Small intestine (tissue), 7 donors: ENCODE measurements around the gene LAMA4. TPM values are rescaled to one million over a fixed set of nuclear protein-coding genes. Genes with fewer than 3 reads are reported as not detected.

Experiments used
- DNase-seq, 2 donors: peaks; one replicate each; pipeline versions ENCODE4 v3.0.0 to v3.0.0-alpha.2; 2013
- FAIRE-seq: peaks from 2 replicates; lab custom pipeline; 2012; peaks lifted over from hg19 to GRCh38; lab: Jason Lieb, UNC
- H3K27ac ChIP-seq, 3 donors: one replicate each; pipeline ENCODE4 v1.5.1; 2013; ENCODE audit warnings: low read length in 2 of 3, mild to moderate bottlenecking in 2 of 3, control low read depth in 1 of 3, inconsistent platforms in 1 of 3, low read depth in 1 of 3, moderate library complexity in 1 of 3
- H3K27me3 ChIP-seq, 3 donors: one replicate each; pipeline ENCODE4 v1.6.1; 2013; ENCODE audit warnings: low read length in 3 of 3, inconsistent platforms in 1 of 3; ENCODE audit not compliant: control insufficient read depth in 3 of 3, insufficient read depth in 3 of 3
- H3K36me3 ChIP-seq, 3 donors: one replicate each; pipeline ENCODE4 v1.6.1; 2013; ENCODE audit warnings: low read length in 3 of 3, inconsistent platforms in 1 of 3, low read depth in 1 of 3, mild to moderate bottlenecking in 1 of 3, moderate library complexity in 1 of 3; ENCODE audit not compliant: control insufficient read depth in 3 of 3, insufficient read depth in 2 of 3
- H3K4me1 ChIP-seq, 3 donors: one replicate each; pipeline ENCODE4 v1.6.1; 2013; ENCODE audit warnings: low read length in 2 of 3, inconsistent platforms in 1 of 3, low read depth in 1 of 3, mild to moderate bottlenecking in 1 of 3, moderate library complexity in 1 of 3; ENCODE audit not compliant: control insufficient read depth in 3 of 3, insufficient read depth in 2 of 3
- H3K4me3 ChIP-seq, 3 donors: one replicate each; pipeline ENCODE4 v1.5.1; 2013; ENCODE audit warnings: low read length in 3 of 3, control low read depth in 1 of 3, inconsistent platforms in 1 of 3, low read depth in 1 of 3, mild to moderate bottlenecking in 1 of 3, moderate library complexity in 1 of 3
- H3K9me3 ChIP-seq, 2 donors: one replicate each; pipeline ENCODE4 v1.6.1; 2013; ENCODE audit warnings: low read depth in 1 of 2, low read length in 1 of 2; ENCODE audit not compliant: control insufficient read depth in 2 of 2, insufficient read depth in 1 of 2
- WGBS, 3 donors: extraction: QIAGEN DNeasy Blood & Tissue Kit; methylation state at CpG; one replicate each; pipeline ENCODE4 v1.1.7; 2013; 5-methylcytosine and 5-hydroxymethylcytosine counted together
- polyA plus RNA-seq, 4 donors: library from polyadenylated mRNA; stranded (reverse) in 3 of 4; unstranded in 1 of 4; fragments of 200-250 nt in 3 of 4; fragments of 120-200 nt in 1 of 4; gene quantifications; one replicate each; pipeline versions ENCODE4 v1.2.1 to v1.2.3, GENCODE V29; 2013
- donor health status: healthy with polysubstance abuse.
- donor health status: control.
- donor health status: control.
- donor health status: Bipolar disorder and iron deficiency.
- donor health status: healthy.

LAMA4 gene
- polyA plus RNA-seq, 4 donors = 2.0 to 29.7 (median 9.1) TPM

- Histone ChIP-seq H3K27ac (no peak overlapping the region), H3K4me3 (no peak overlapping the region), H3K9me3 (no peaks in the 10 kb centered on the region), H3K4me1 (no peaks in the 10 kb centered on the region), H3K27me3 (peaks cover 0 to 4% (median 0%) of the 10 kb centered on the region in 3 donors), H3K36me3 (peaks cover 0 to 11% (median 0%) of the 10 kb centered on the region in 3 donors)
- DNase-seq (no peak), FAIRE-seq (no peak)
- WGBS, 3 donors = 24 to 56% (median 43%) methylated on average over 4 of the region's 4 CpGs
These were observed 55.8 kb downstream of the LAMA4 start for GRCh38 chr6:112198582-112198981.

GRCh38 chr6:112197636-112198035, 56.7 kb downstream of the LAMA4 start:
- Histone ChIP-seq H3K4me1 (no peaks in the 10 kb centered on the region), H3K9me3 (no peaks in the 10 kb centered on the region), H3K36me3 (peaks cover 0 to 8% (median 0%) of the 10 kb centered on the region in 3 donors), H3K27ac (no peak overlapping the region), H3K27me3 (peaks cover 0 to 4% (median 0%) of the 10 kb centered on the region in 3 donors), H3K4me3 (no peak overlapping the region)
- FAIRE-seq = no peak
- DNase-seq = no peak
- WGBS, 3 donors = 87 to 90% (median 87%) methylated on average over 2 of the region's 2 CpGs

- H3K27me3 ChIP-seq = peaks cover 0 to 4% (median 0%) of the 10 kb centered on the region in 3 donors
- H3K4me1 ChIP-seq = no peaks in the 10 kb centered on the region
- no peaks in the 10 kb centered on the region for H3K9me3 ChIP-seq
- H3K27ac ChIP-seq = no peak overlapping the region
- DNase-seq = no peak
- WGBS, 3 donors = 54 to 71% (median 55%) methylated on average over 1 of the region's 1 CpG
- H3K4me3 ChIP-seq = no peak overlapping the region
- H3K36me3 ChIP-seq = peaks cover 0 to 14% (median 0%) of the 10 kb centered on the region in 3 donors
- no peak for FAIRE-seq
These were observed 58.1 kb downstream of the LAMA4 start for GRCh38 chr6:112196306-112196705.

- FAIRE-seq (no peak), DNase-seq (no peak)
- whole genome bisulfite sequencing, 3 donors = 61 to 80% (median 67%) methylated on average over 3 of the region's 3 CpGs
- H3K4me3 ChIP-seq = no peak overlapping the region
- H3K36me3 ChIP-seq = peaks cover 0 to 14% (median 0%) of the 10 kb centered on the region in 3 donors
- no peaks in the 10 kb centered on the region for H3K4me1 ChIP-seq
- H3K9me3 ChIP-seq = no peaks in the 10 kb centered on the region
- H3K27ac ChIP-seq = no peak overlapping the region
- H3K27me3 ChIP-seq = peaks cover 0 to 4% (median 0%) of the 10 kb centered on the region in 3 donors
These were observed 59.2 kb downstream of the LAMA4 start for GRCh38 chr6:112195166-112195565.

- DNase-seq = no peak
- 93 to 95% (median 94%) methylated on average over 1 of the region's 1 CpG for WGBS, 3 donors
- H3K27ac ChIP-seq = no peak overlapping the region
- H3K36me3 ChIP-seq = peaks cover 0 to 13% (median 0%) of the 10 kb centered on the region in 3 donors
- H3K27me3 ChIP-seq = peaks cover 0 to 4% (median 0%) of the 10 kb centered on the region in 3 donors
- no peak overlapping the region for H3K4me3 ChIP-seq
- no peak for FAIRE-seq
- no peaks in the 10 kb centered on the region for H3K4me1 ChIP-seq
- H3K9me3 ChIP-seq = no peaks in the 10 kb centered on the region
These were observed 59.9 kb downstream of the LAMA4 start for GRCh38 chr6:112194511-112194910.

- H3K4me1 ChIP-seq = no peaks in the 10 kb centered on the region
- H3K9me3 ChIP-seq = no peaks in the 10 kb centered on the region
- DNase-seq = no peak
- H3K36me3 ChIP-seq = peaks cover 0 to 8% (median 0%) of the 10 kb centered on the region in 3 donors
- FAIRE-seq = no peak
- H3K27me3 ChIP-seq = peaks cover 0 to 2% (median 0%) of the 10 kb centered on the region in 3 donors
- 42 to 91% (median 78%) methylated on average over 1 of the region's 1 CpG for WGBS, 3 donors
- H3K27ac ChIP-seq = no peak overlapping the region
- H3K4me3 ChIP-seq = no peak overlapping the region
These were observed 60.8 kb downstream of the LAMA4 start for GRCh38 chr6:112193535-112194051.

- DNase-seq (no peak), FAIRE-seq (no peak)
- Histone ChIP-seq H3K4me3 (no peak overlapping the region), H3K9me3 (no peaks in the 10 kb centered on the region), H3K36me3 (peaks cover 0 to 7% (median 0%) of the 10 kb centered on the region in 3 donors), H3K27me3 (peaks cover 0 to 2% (median 0%) of the 10 kb centered on the region in 3 donors), H3K4me1 (no peaks in the 10 kb centered on the region), H3K27ac (no peak overlapping the region)
These were observed 61.2 kb downstream of the LAMA4 start for GRCh38 chr6:112193117-112193516.

- no peaks in the 10 kb centered on the region for H3K9me3 ChIP-seq
- no peak for FAIRE-seq
These were observed 62.8 kb downstream of the LAMA4 start for GRCh38 chr6:112191509-112192020.

More at GRCh38 chr6:112191509-112192020, 62.8 kb downstream of the LAMA4 start:
- Histone ChIP-seq H3K27me3 (peaks cover 0 to 2% (median 0%) of the 10 kb centered on the region in 3 donors), H3K4me1 (no peaks in the 10 kb centered on the region), H3K36me3 (peaks cover 0 to 11% (median 0%) of the 10 kb centered on the region in 3 donors), H3K4me3 (no peak overlapping the region), H3K27ac (no peak overlapping the region)
- no peak for DNase-seq
- 75 to 85% (median 79%) methylated on average over 7 of the region's 7 CpGs for WGBS, 3 donors
